K562 (cell line): ENCODE results near the gene PURA. TPM values are rescaled to one million over a fixed set of nuclear protein-coding genes. Genes with fewer than 3 reads are reported as not detected.
A peak's percentile ranks its signal among the peaks of the same experiment; 100 is the strongest.

Source experiments
- ARID3A ChIP-seq: IDR thresholded peaks from 2 replicates; pipeline ENCODE4 v1.6.1; 2012; ENCODE audit warnings: low read depth, low read length, improper control_type of control experiment, borderline replicate concordance
- EHMT2 ChIP-seq: fragments of 450-650 bp; IDR thresholded peaks from 2 replicates; pipeline ENCODE4 v1.6.1; 2018; ENCODE audit warnings: antibody characterized with exemption
- GATAD2B ChIP-seq: fragments of 450-650 bp; IDR thresholded peaks from 2 replicates; pipeline ENCODE4 v1.6.1; 2017; ENCODE audit warnings: mild to moderate bottlenecking, borderline replicate concordance
- ILK ChIP-seq: fragments of 450-650 bp; IDR thresholded peaks from 2 replicates; pipeline ENCODE4 v1.6.1; 2016; ENCODE audit warnings: missing genetic modification characterization, low read depth, mild to moderate bottlenecking, missing compliant biosample characterization, moderate library complexity, borderline replicate concordance
- KDM1A ChIP-seq, 2 experiments: fragments of 450-650 bp; IDR thresholded peaks; 2 replicates each; pipeline ENCODE4 v1.6.1; 2016; ENCODE audit warnings: mild to moderate bottlenecking in 2 of 2
- KLF13 ChIP-seq: fragments of 450-650 bp; IDR thresholded peaks from 2 replicates; pipeline ENCODE4 v1.6.1; 2016; ENCODE audit warnings: missing genetic modification characterization, low read depth, mild to moderate bottlenecking, missing compliant biosample characterization, moderate library complexity, borderline replicate concordance
- MTA1 ChIP-seq: fragments of 450-650 bp; IDR thresholded peaks from 2 replicates; pipeline ENCODE4 v1.6.1; 2017; ENCODE audit warnings: borderline replicate concordance
- NCOA6 ChIP-seq: fragments of 450-650 bp; IDR thresholded peaks from 2 replicates; pipeline ENCODE4 v1.6.1; 2017; ENCODE audit warnings: mild to moderate bottlenecking
- NR0B1 ChIP-seq: fragments of 450-650 bp; IDR thresholded peaks from one replicate; pipeline ENCODE4 v1.6.1; 2018; ENCODE audit warnings: mild to moderate bottlenecking, moderate library complexity; ENCODE audit not compliant: partially characterized antibody
- PRMT5 ChIP-seq: sonication (generic); formaldehyde crosslinking; IDR thresholded peaks from 2 replicates; pipeline ENCODE4 v1.5.0; 2020; ENCODE audit warnings: missing genetic modification reagents
- RBBP5 ChIP-seq: fragments of 200-600 bp; sonication (generic); IDR thresholded peaks from 2 replicates; pipeline ENCODE4 v1.6.1; 2012; ENCODE audit warnings: borderline replicate concordance, mild to moderate bottlenecking, low read length, control low read depth, inconsistent platforms; ENCODE audit not compliant: insufficient read depth, poor library complexity, severe bottlenecking
- THRAP3 ChIP-seq: fragments of 450-650 bp; IDR thresholded peaks from 2 replicates; pipeline ENCODE4 v1.6.1; 2016; ENCODE audit warnings: mild to moderate bottlenecking, inconsistent platforms, borderline replicate concordance
- YY1 ChIP-seq, 3 experiments: IDR thresholded peaks; 2 replicates each; pipeline ENCODE4 v1.6.1; 2011; ENCODE audit warnings: low read length in 2 of 3, mild to moderate bottlenecking in 2 of 3, moderate library complexity in 2 of 3, borderline replicate concordance in 1 of 3, control low read depth in 1 of 3, low read depth in 1 of 3; ENCODE audit not compliant: insufficient read depth in 3 of 3, insufficient replicate concordance in 2 of 3, control insufficient read depth in 1 of 3, insufficient read length in 1 of 3; ENCODE audit errors: extremely low read depth in 1 of 3
- ZC3H11A ChIP-seq: IDR thresholded peaks from 2 replicates; pipeline ENCODE4 v1.6.1; 2012; ENCODE audit warnings: low read depth, low read length, improper control_type of control experiment
- ZHX1 ChIP-seq: fragments of 150-350 bp; conservative IDR thresholded peaks from 2 replicates; pipeline ENCODE4 v1.6.1; 2014; ENCODE audit warnings: low read length
- ZNF174 ChIP-seq: fragments of 250-450 bp; sonication (Bioruptor Pico); IDR thresholded peaks from 2 replicates; pipeline ENCODE4 v1.4.0; 2020; ENCODE audit warnings: mild to moderate bottlenecking
- polyA plus RNA-seq, 8 experiments: library from polyadenylated mRNA; depleted of rRNA in 4 of 8; stranded (reverse) in 5 of 8; unstranded in 3 of 8; fragments of >200 nt; fragmentation: Nextera tagmentation in 2 of 8; fragmentation: Illumina TruSeq in 1 of 8; extraction: Ambion mirVana in 2 of 8; extraction: Trizol in 1 of 8; gene quantifications; 2 replicates each; pipeline versions ENCODE4 v1.2.1 to v1.2.3, GENCODE V29; 2011 to 2014; ENCODE audit warnings: inconsistent platforms in 1 of 8, missing spikeins in 1 of 8
- total RNA-seq, 7 experiments: library from RNA; depleted of rRNA in 6 of 7; stranded (reverse); fragments of >200 nt in 6 of 7; fragmentation: Illumina TruSeq in 2 of 7; extraction: Trizol in 2 of 7; gene quantifications; 2 replicates each; pipeline versions ENCODE4 v1.2.1 to v1.2.3, GENCODE V29; 2011 to 2021; ENCODE audit warnings: low replicate concordance in 1 of 7
- TF ChIP-seq, protein P1 (sequence below): IDR thresholded peaks from 2 replicates; pipeline ENCODE4 v1.6.1; 2016; ENCODE audit warnings: missing genetic modification characterization, missing compliant biosample characterization
- TF ChIP-seq, protein P2 (sequence below): sonication (generic); formaldehyde crosslinking; IDR thresholded peaks from 2 replicates; pipeline ENCODE4 v1.8.1; 2023; ENCODE audit warnings: mild to moderate bottlenecking, missing genetic modification reagents

PURA gene
- total and polyA plus RNA-seq, 9 of the 15 experiments (the other 6 are each of a cell fraction or from before 2014, with no cell fraction given), result 3.2 to 11.1 (median 5.4) TPM

DNA sequence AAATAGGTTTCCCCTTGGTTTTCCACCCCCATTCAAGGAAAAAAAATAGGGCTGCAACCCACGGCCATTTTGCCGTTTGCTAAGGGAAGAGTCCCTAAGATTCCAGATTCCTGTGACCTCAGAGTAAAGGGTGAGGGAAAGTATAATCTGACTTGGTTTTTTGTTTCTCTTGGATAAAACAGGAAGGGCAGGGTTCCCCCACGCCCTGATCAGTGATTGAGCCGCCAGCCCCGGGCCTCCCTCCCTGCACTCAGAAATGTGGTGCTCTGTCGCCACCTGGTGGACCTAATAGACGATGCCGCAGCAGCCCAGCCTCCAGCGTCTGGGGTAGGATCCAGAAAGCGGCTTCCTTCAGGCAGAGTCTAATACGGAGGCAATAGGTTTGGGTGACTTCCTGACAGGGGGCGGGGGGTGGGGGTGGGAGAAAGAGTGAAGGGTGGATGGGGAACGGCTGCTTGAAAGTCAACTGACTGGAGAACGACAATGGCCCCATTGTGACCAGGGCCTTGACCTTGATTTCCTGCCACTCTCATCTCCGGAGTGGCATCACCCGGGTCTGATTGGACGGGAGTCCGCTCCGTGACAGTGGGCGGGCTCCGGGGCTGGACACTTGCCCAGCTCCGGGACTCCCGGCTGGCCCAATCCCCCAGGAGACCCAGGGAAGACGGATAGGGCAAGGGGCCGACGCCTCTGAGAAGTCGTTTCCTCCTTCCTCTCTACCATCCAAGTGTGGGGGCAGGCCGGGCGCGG lies 43.3 kb downstream of the PURA start (continued):
- TF ChIP-seq ARID3A, result 0 out of 2 replicates have a peak, but pooled peaks have one; percentile 36
- no peak for TF ChIP-seq KLF13 (tag)
- no peak for TF ChIP-seq EHMT2
- no peak for TF ChIP-seq NR0B1
- TF ChIP-seq, protein P1, sequence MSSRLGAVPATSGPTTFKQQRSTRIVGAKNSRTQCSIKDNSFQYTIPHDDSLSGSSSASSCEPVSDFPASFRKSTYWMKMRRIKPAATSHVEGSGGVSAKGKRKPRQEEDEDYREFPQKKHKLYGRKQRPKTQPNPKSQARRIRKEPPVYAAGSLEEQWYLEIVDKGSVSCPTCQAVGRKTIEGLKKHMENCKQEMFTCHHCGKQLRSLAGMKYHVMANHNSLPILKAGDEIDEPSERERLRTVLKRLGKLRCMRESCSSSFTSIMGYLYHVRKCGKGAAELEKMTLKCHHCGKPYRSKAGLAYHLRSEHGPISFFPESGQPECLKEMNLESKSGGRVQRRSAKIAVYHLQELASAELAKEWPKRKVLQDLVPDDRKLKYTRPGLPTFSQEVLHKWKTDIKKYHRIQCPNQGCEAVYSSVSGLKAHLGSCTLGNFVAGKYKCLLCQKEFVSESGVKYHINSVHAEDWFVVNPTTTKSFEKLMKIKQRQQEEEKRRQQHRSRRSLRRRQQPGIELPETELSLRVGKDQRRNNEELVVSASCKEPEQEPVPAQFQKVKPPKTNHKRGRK (tag), result no peak
- TF ChIP-seq KDM1A (IDR thresholded peaks at IDR 0.05), result no peak
- no peak for TF ChIP-seq NCOA6
- TF ChIP-seq ZHX1, result no peak
- no peak for TF ChIP-seq MTA1
- no peak for TF ChIP-seq ZNF174 (CRISPR knock-in tag)
- TF ChIP-seq ZC3H11A, result no peak
- no peak for TF ChIP-seq ILK
- no peak for TF ChIP-seq PRMT5 (CRISPR knock-in tag)
- TF ChIP-seq YY1 (IDR thresholded peaks at IDR 0.05; ENCODE audit: borderline replicate concordance in 1 of 3, control insufficient read depth in 1 of 3, extremely low read depth in 1 of 3, insufficient read depth in 3 of 3, insufficient read length in 1 of 3, insufficient replicate concordance in 2 of 3, low read depth in 1 of 3, low read length in 2 of 3), result peak in 2 of 3 experiments; percentile 24 to 53
- TF ChIP-seq, protein P2, sequence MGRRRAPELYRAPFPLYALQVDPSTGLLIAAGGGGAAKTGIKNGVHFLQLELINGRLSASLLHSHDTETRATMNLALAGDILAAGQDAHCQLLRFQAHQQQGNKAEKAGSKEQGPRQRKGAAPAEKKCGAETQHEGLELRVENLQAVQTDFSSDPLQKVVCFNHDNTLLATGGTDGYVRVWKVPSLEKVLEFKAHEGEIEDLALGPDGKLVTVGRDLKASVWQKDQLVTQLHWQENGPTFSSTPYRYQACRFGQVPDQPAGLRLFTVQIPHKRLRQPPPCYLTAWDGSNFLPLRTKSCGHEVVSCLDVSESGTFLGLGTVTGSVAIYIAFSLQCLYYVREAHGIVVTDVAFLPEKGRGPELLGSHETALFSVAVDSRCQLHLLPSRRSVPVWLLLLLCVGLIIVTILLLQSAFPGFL, result no peak
- TF ChIP-seq RBBP5, result no peak
- no peak for TF ChIP-seq THRAP3
- TF ChIP-seq GATAD2B, result no peak
